Chondrocyte (in vitro differentiated cells): ENCODE data around the gene CIC. TPM values are rescaled to one million over a fixed set of nuclear protein-coding genes. Genes with fewer than 3 reads are reported as not detected.

ENCODE experiments used
- DNase-seq: peaks from one replicate; pipeline ENCODE4 v3.0.0; 2021; ENCODE audit warnings: mixed read lengths, low spot score
- H3K27ac Mint-ChIP-seq: one replicate; pipeline ENCODE4 v1.8.0; 2021; ENCODE audit warnings: mild to moderate bottlenecking, moderate library complexity, mixed read lengths; ENCODE audit not compliant: unreplicated experiment
- H3K27me3 Mint-ChIP-seq: 2 replicates; pipeline ENCODE4 v1.8.0; 2021; ENCODE audit warnings: low read depth, mixed read lengths
- H3K36me3 Mint-ChIP-seq: 2 replicates; pipeline ENCODE4 v1.8.0; 2021; ENCODE audit warnings: low read depth, mixed read lengths
- H3K4me1 Mint-ChIP-seq: 2 replicates; pipeline ENCODE4 v1.8.0; 2021; ENCODE audit warnings: low read depth, mild to moderate bottlenecking, mixed read lengths
- H3K4me3 Mint-ChIP-seq: one replicate; pipeline ENCODE4 v1.8.0; 2021; ENCODE audit warnings: mild to moderate bottlenecking, moderate library complexity, mixed read lengths; ENCODE audit not compliant: unreplicated experiment
- H3K9me3 Mint-ChIP-seq: 2 replicates; pipeline ENCODE4 v1.8.0; 2021; ENCODE audit warnings: low read depth, mixed read lengths
- total RNA-seq: library from RNA; stranded (reverse); gene quantifications from 3 replicates; pipeline ENCODE4 v1.2.1, GENCODE V29; 2021
- TF ChIP-seq, protein P1 (sequence below): fragments of 200-600 bp; sonication (generic); IDR thresholded peaks from 2 replicates; pipeline ENCODE4 v1.5.0; 2021; ENCODE audit warnings: antibody characterized with exemption, mild to moderate bottlenecking, moderate library complexity

Gene CIC
- total RNA-seq, 1 donor from 2014 or later = 83.6 TPM

DNA sequence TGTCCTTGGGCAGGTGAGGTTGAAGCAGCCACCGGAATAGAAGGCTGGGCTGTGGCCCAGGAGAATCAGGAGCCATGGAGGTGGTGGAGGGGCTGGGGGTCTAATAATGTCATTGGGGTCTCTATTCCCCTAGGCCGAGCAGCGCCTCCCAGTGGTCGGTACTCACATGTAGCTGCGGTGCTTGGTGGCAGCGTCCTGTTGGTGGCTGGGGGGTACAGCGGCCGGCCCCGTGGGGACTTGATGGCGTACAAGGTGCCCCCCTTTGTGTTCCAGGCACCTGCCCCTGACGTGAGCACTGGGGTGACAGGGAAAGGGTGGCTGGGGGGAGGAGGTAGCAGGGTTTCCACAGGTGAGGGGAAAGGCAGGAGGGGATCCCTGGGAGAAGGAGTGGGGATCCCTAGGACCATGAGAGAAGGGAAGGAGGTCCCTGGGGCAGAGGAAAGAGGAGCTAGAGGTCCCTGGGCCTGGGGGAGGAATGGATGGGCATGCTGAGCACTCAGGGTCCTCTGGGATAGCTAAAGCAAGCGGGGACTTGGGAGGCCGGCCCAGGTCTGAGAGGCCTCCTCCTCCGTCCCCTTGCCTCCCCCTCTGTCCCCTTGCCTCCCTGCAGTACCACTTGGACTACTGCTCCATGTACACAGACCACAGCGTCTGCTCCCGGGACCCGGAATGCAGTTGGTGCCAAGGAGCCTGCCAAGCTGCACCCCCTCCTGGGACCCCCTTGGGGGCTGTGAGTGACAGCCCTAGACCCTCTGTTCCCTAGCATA is 74.5 kb downstream of the CIC start:
- H3K4me1 Mint-ChIP-seq = peaks cover 6% of the 10 kb centered on the region
- peaks cover 15% of the 10 kb centered on the region for H3K36me3 Mint-ChIP-seq
- no peak overlapping the region for H3K27ac Mint-ChIP-seq
- H3K4me3 Mint-ChIP-seq = no peak overlapping the region
- no peaks in the 10 kb centered on the region for H3K27me3 Mint-ChIP-seq
- DNase-seq = no peak
- no peaks in the 10 kb centered on the region for H3K9me3 Mint-ChIP-seq
- TF ChIP-seq, protein P1, sequence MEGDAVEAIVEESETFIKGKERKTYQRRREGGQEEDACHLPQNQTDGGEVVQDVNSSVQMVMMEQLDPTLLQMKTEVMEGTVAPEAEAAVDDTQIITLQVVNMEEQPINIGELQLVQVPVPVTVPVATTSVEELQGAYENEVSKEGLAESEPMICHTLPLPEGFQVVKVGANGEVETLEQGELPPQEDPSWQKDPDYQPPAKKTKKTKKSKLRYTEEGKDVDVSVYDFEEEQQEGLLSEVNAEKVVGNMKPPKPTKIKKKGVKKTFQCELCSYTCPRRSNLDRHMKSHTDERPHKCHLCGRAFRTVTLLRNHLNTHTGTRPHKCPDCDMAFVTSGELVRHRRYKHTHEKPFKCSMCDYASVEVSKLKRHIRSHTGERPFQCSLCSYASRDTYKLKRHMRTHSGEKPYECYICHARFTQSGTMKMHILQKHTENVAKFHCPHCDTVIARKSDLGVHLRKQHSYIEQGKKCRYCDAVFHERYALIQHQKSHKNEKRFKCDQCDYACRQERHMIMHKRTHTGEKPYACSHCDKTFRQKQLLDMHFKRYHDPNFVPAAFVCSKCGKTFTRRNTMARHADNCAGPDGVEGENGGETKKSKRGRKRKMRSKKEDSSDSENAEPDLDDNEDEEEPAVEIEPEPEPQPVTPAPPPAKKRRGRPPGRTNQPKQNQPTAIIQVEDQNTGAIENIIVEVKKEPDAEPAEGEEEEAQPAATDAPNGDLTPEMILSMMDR = peak; percentile 48

DNA sequence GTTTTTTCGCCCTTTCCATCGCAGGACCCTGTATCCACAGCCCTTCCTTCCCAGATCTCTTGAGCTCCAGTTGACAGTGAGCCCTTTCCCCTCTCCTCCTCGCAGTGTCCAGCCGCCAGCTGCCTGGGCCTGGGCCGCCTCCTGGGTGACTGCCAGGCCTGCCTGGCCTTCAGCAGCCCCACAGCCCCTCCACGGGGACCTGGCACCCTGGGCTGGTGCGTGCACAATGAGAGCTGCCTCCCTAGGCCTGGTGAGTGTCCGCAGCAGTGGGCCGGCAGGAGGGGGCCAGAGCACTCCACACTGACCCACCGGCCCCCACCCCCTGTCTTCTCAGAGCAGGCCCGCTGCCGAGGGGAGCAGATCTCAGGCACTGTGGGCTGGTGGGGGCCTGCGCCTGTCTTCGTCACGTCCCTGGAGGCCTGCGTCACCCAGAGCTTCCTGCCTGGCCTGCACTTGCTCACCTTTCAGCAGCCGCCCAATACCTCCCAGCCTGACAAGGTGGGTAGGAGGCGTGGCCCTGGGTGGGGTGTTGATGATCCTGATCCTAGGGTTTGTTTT is 75.4 kb downstream of the CIC start:
- Mint-ChIP-seq H3K9me3 (no peaks in the 10 kb centered on the region), H3K4me3 (no peak overlapping the region), H3K27ac (no peak overlapping the region), H3K27me3 (no peaks in the 10 kb centered on the region), H3K4me1 (peaks cover 6% of the 10 kb centered on the region), H3K36me3 (peaks cover 14% of the 10 kb centered on the region)
- TF ChIP-seq, protein P1 = no peak
- no peak for DNase-seq

Other genes with a start within 250 kb of the CIC start
- 0.36 to 0.59 TPM (median 0.37 TPM) in 3 replicates for gene GRIK5, start 199.0 kb upstream of the CIC start, total RNA-seq
- gene ZNF574, start 193.1 kb upstream of the CIC start, total RNA-seq = 11.2 to 13.0 TPM (median 12.4 TPM) in 3 replicates
- gene POU2F2, start 136.8 kb upstream of the CIC start, total RNA-seq = 0.58 to 1.5 TPM (median 0.62 TPM) in 3 replicates
- 15.5 to 19.9 TPM (median 18.7 TPM) in 3 replicates for gene DEDD2, start 51.6 kb upstream of the CIC start, total RNA-seq
- 14.9 to 17.2 TPM (median 16.6 TPM) in 3 replicates for gene ZNF526, start 48.9 kb upstream of the CIC start, total RNA-seq
- 38.9 to 43.6 TPM (median 42.0 TPM) in 3 replicates for gene GSK3A, start 26.6 kb upstream of the CIC start, total RNA-seq
- gene ERF, start 14.1 kb upstream of the CIC start, total RNA-seq = 64.5 to 74.6 TPM (median 71.7 TPM) in 3 replicates
- gene PRR19, start 32.9 kb downstream of the CIC start, total RNA-seq = 0.24 to 1.7 TPM (median 0.82 TPM) in 3 replicates
- 15.2 to 32.9 TPM (median 31.1 TPM) in 3 replicates for gene PAFAH1B3, start 33.4 kb downstream of the CIC start, total RNA-seq
- gene TMEM145, start 44.1 kb downstream of the CIC start, total RNA-seq = 0.32 to 0.36 TPM in 2 of 3 replicates, not detected in the other
- gene MEGF8, start 56.4 kb downstream of the CIC start, total RNA-seq = 48.1 to 54.4 TPM (median 49.5 TPM) in 3 replicates
- gene CNFN, start 121.0 kb downstream of the CIC start, total RNA-seq = 0.89 TPM in 1 of 3 replicates, not detected in the others
- gene LIPE, start 158.1 kb downstream of the CIC start, total RNA-seq = 3.6 to 3.9 TPM (median 3.8 TPM) in 3 replicates
- gene CXCL17, start 173.7 kb downstream of the CIC start, total RNA-seq = not detected in 3 replicates